Germinal center (tissue), 1 donor: ENCODE results near the gene HECTD3.
"Not testable (repeated sequence)": the region's sequence is repeated elsewhere in the genome, so short reads cannot be mapped to it uniquely, and the experiment has no call there.

ENCODE experiments used
- DNase-seq: peaks from one replicate; pipeline ENCODE4 v3.0.0; 2012; ENCODE audit warnings: mixed read lengths, low spot score

Gene HECTD3

GRCh38 chr1:44988531-44989156 lies 22.5 kb downstream of the HECTD3 start:
- DNase-seq = no peak

GRCh38 chr1:44985747-44986359 lies 25.3 kb downstream of the HECTD3 start:
- no peak for DNase-seq

GRCh38 chr1:44977372-44977771 lies 33.8 kb downstream of the HECTD3 start:
- not testable (repeated sequence) for DNase-seq

GRCh38 chr1:44976252-44976651 lies 34.9 kb downstream of the HECTD3 start:
- DNase-seq = no peak

GRCh38 chr1:44973645-44974044 lies 37.5 kb downstream of the HECTD3 start:
- peak; percentile 9 for DNase-seq

GRCh38 chr1:44970317-44970716 lies 40.8 kb downstream of the HECTD3 start:
- DNase-seq = no peak

- no peak for DNase-seq
Observed at GRCh38 chr1:44964396-44964795, 46.7 kb downstream of the HECTD3 start.

GRCh38 chr1:44962729-44963128 lies 48.4 kb downstream of the HECTD3 start:
- no peak for DNase-seq

- DNase-seq = not testable (repeated sequence)
Observed at GRCh38 chr1:44962022-44962421, 49.1 kb downstream of the HECTD3 start.

GRCh38 chr1:44957566-44957965 lies 53.6 kb downstream of the HECTD3 start:
- DNase-seq = not testable (repeated sequence)

- DNase-seq = not testable (repeated sequence)
Observed at GRCh38 chr1:44956077-44956476, 55.0 kb downstream of the HECTD3 start.
